ENCODE measurements around the gene WWOX.

WWOX gene

GRCh38 chr16:79077346-79077745 lies 977.9 kb downstream of the WWOX start:
- no peak for TF ChIP-seq CTCF (IDR thresholded peaks at IDR 0.05)
- no peak for DNase-seq (ENCODE audit: low spot score)
- Histone ChIP-seq H3K27ac (no peak overlapping the region), H3K4me3 (no peak overlapping the region)

GRCh38 chr16:79079656-79080420 lies 980.4 kb downstream of the WWOX start:
- no peak for DNase-seq (ENCODE audit: low spot score)
- TF ChIP-seq CTCF (IDR thresholded peaks at IDR 0.05): no peak
- Histone ChIP-seq H3K4me3 (no peak overlapping the region), H3K27ac (no peak overlapping the region)

GRCh38 chr16:79081297-79082066 lies 982.0 kb downstream of the WWOX start:
- TF ChIP-seq CTCF (IDR thresholded peaks at IDR 0.05): no peak
- Histone ChIP-seq H3K4me3 (no peak overlapping the region), H3K27ac (no peak overlapping the region)
- no peak for DNase-seq (ENCODE audit: low spot score)

- no peak overlapping the region for H3K4me3 ChIP-seq
- TF ChIP-seq CTCF (IDR thresholded peaks at IDR 0.05): no peak
- DNase-seq (ENCODE audit: low spot score): no peak
- H3K27ac ChIP-seq: no peak overlapping the region
These were observed 983.5 kb downstream of the WWOX start for GRCh38 chr16:79082970-79083369.

GRCh38 chr16:79083508-79084299 lies 984.2 kb downstream of the WWOX start:
- H3K4me3 ChIP-seq: no peak overlapping the region
- no peak overlapping the region for H3K27ac ChIP-seq
- no peak for TF ChIP-seq CTCF (IDR thresholded peaks at IDR 0.05)
- DNase-seq (ENCODE audit: low spot score): no peak

- H3K27ac ChIP-seq: no peak overlapping the region
- no peak for TF ChIP-seq CTCF (IDR thresholded peaks at IDR 0.05)
- H3K4me3 ChIP-seq: no peak overlapping the region
- no peak for DNase-seq (ENCODE audit: low spot score)
These were observed 989.5 kb downstream of the WWOX start for GRCh38 chr16:79088971-79089370.

Data from coronary artery (tissue), 2 donors.